NOMO-1 (cell line): ENCODE results near the gene HRCT1.
"Not testable (repeated sequence)": the region's sequence is repeated elsewhere in the genome, so short reads cannot be mapped to it uniquely, and the experiment has no call there.

ENCODE experiments used
- DNase-seq, 2 experiments: peaks; one replicate each; lab custom pipeline; 2025; ENCODE audit not compliant: unreplicated experiment in 2 of 2; lab: John Stamatoyannopoulos, UW

The HRCT1 gene

GRCh38 chr9:35892051-35892450, 14.0 kb upstream of the HRCT1 start:
- no peak for DNase-seq

DNA sequence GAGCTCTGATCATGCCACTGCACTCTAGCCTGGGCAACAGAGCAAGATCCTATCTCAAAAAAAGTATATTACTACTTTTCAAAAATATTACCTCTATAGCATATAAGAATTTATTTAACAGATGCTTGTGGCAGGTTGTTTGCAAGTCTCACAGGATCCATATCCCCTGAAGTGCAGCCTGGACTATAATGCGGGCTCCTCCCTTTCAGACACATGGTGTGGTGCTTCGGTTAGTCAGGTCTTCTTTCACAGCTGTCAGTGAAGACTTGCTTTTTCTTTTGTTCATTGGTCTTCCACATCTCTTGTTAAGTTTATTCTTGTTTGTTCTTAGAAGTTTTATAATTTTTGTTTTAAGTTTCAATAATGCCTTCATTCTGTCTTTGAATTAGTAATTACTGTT, 9.4 kb upstream of the HRCT1 start:
- no peak for DNase-seq

GRCh38 chr9:35897376-35898099, 8.5 kb upstream of the HRCT1 start:
- not testable (repeated sequence) for DNase-seq

DNA sequence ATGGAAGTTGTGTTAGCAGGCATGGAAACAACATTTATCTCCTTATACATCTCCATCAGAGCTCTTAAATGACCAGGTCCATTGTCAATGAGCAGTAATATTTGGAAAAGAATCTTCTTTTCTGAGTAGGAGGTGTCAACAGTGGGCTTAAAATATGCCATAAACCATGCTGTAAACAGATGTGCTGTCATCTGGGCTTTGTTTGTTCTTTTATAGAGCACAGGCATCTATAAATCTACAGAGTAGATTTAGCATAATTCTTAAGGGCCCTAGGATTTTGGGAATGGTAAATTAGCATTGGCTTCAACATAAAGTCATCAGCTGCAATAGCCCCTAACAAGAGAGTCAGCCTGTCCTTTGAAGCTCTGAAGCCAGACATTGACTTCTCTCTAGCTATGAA, 7.7 kb upstream of the HRCT1 start:
- DNase-seq = no peak

DNA sequence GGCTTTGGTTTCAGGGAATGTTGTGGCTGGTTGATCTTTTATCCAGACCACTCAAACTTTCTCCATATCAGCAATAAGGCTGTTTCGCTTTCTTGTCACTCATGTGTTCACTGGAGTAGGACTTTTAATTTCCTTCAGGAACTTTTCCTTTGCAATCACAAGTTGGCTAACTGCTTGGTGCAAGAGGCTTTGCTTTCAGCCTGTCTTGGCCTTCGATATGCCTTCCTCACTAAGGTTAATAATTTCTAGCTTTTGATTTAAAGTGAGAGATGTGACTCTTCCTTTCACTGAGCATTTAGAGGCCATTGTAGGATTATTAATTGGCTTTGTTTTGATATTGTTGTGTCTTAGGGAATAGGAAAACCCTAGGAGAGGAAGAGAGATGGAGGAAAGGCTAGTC, 7.0 kb upstream of the HRCT1 start:
- DNase-seq = no peak

- peak in 1 of 2 experiments; percentile 60 for DNase-seq
These were observed 3.0 kb upstream of the HRCT1 start for GRCh38 chr9:35903049-35903448.

- DNase-seq = no peak
These were observed 1.7 kb upstream of the HRCT1 start for GRCh38 chr9:35904338-35904737.

DNA sequence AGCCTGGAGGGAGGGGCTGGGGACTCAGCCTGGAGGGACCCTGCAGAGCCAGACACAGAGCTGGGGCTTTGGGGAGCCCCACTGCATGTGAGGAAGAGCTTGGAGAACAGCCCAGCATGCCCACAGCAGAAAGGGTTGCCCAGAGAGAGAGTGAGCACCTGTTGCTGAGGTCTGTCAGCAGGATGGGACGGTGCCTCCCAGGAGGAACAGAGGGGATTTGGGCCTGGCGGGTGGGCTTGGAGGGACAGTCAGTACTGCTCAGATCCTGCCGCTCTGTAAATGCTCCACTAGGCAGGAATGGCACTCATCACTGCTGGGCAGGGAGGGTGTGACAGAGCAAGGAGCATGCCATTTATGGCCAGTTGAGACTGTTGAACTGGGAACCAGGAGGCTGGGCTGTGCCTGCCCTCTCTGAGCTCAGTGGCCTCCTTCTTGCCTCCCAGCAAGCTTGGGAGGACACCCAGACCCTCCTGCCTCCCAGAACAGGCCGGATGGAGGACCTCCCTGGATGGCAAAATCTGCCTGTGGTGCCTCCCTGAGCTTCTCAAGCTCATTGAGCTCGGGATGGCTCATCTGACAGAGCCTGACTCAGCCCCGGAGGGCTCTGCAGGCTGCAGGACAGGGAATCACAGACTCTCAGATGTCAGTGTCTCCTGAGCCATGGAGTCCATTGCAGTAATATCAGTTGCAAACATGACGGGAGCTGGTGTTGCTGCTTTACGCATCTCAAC, 786 bp upstream of the HRCT1 start:
- DNase-seq = no peak

- no peak for DNase-seq
These were observed 1.1 kb downstream of the HRCT1 start for GRCh38 chr9:35906923-35907699.

GRCh38 chr9:35907711-35908503, 1.9 kb downstream of the HRCT1 start:
- peak; percentile 39 to 55 for DNase-seq

GRCh38 chr9:35908504-35909125, 2.6 kb downstream of the HRCT1 start:
- DNase-seq = no peak

DNA sequence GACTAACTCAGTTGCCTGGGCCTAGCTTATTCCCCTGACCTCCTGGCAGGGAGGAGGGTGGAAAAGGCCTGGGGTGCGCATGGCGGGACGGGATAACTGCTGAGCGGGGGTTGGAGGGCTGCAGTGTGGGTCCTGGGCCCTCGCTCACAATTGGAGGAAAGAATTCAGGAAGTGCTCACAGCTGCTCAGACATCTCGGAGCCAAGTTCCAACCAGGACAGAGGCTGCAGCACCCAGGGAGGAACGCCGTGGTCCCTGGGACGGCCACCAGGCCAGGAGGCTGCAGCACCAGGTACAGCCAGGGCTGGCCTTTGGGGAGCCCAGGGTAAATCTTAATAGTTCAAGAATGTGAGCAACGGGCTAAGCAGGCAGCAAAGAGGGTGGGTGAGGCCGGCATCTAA, 3.3 kb downstream of the HRCT1 start, which contains the start of gene SPAAR:
TSS of gene SPAAR (plus strand) at position 217 of the 400 bp plus-strand sequence. CDS start 974 bp downstream, outside the sequence.
- DNase-seq = no peak

GRCh38 chr9:35909687-35910612, 3.9 kb downstream of the HRCT1 start:
- DNase-seq = no peak

DNA sequence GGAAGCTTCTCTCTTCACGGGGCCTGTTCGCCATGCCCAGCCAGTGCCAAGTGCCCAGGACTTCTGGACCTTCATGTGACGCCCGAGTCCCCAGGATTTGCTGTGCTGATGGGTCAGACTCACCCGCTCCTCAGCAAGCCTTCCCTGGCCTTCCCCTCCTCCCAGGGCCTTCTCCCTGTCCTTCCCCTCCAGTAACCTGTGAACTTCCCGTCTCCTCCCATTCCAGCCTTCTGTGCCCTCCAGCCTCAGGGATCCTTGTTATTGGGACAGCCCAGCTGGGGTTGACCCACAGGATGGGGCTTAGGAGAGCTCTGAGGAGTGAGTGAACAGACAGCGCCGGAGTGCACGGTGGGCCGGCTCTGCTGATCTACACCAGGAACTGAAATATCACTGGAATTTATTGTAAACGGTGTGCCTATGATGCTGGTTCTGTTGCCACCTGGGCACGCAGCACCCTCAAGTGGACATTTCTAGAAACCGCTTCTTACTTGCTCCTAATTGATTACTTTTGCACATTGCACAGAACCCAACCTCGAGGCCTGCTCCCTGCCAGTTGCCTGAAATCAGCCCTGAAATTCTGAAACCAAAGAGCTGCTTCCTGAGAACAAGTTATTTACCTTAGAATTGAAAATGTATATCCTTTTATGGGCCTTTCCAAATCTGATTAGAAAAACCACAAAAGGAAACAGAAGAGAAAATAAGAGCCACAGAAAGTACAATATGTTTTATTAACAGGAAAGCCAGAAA, 4.8 kb downstream of the HRCT1 start:
- peak; percentile 65 to 72 for DNase-seq

DNA sequence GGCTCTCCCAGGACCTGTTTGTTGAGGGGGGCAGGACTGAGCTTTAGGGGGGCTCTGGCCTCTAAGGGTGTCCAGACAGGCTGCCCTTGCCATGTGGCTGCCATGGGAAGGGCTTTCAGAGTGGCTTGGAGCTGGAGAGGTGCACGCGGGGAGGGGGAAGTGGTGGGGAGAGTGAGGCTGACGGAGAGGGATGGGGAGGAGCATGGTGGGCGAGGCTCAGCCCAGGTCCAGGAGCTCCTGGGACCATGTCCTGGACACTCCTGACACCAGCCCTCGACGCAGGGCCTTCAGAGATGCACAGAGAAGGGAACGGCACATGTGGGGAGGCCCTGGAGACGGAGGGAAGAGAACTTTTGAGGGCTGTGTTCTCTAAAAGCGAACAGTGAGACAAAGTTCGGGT, 5.7 kb downstream of the HRCT1 start:
- DNase-seq = no peak

DNA sequence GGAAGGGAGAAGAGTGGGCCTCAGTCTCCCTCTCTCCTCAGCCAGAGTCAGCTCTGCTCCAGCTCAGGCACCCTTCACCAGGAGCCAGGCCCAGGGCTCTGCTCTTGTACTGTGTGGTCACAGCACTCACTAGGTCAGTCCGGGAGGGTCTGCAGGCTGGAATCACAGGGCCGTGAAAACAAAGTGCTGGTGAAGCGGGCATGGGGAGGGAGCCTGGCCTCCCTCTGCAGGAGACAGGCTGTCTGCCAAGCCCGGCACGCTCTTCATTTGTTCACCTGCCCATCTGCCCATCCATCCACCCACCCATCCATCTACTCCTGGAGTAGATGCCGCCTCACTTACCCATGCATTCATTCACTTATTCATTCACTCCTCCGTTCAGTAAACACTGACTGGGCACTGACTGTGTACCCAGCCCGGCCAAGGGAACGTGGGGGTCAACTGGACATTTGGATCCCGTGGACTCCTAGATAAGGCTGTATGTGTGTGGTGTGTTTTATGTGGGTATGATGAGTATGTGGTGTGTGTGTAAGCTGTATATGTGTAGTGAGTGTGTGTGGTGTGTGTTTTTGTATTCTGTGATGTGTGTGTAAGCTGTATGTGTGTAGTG, 6.9 kb downstream of the HRCT1 start:
- no peak for DNase-seq

DNA sequence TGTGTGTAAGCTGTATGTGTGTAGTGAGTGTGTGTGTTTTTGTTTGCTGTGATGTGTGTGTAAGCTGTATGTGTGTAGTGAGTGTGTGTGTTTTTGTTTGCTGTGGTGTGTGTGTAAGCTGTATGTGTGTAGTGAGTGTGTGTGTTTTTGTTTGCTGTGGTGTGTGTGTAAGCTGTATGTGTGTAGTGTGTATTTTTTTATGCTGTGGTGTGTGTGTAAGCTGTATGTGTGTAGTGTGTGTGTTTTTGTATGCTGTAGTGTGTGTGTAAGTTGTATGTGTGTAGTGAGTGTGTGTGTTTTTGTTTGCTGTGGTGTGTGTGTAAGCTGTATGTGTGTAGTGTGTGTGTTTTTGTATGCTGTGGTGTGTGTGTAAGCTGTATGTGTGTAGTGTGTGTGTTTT, 7.4 kb downstream of the HRCT1 start:
- DNase-seq = not testable (repeated sequence)

GRCh38 chr9:35914301-35914807, 8.4 kb downstream of the HRCT1 start:
- DNase-seq = no peak
